Parathyroid adenoma (tissue), 2 donors: ENCODE data around the gene DNAI1.

ENCODE experiments used
- H2AFZ ChIP-seq: fragments of 300-600 bp; sonication (generic); one replicate; pipeline ENCODE4 v1.7.0; 2017; ENCODE audit warnings: antibody characterized with exemption, mild to moderate bottlenecking
- H3K27ac ChIP-seq: fragments of 300-600 bp; sonication (generic); one replicate; pipeline ENCODE4 v1.7.0; 2017
- H3K27me3 ChIP-seq: fragments of 300-600 bp; sonication (generic); one replicate; pipeline ENCODE4 v1.7.0; 2017; ENCODE audit warnings: low read length; ENCODE audit not compliant: control insufficient read depth, insufficient read depth
- H3K36me3 ChIP-seq: fragments of 300-600 bp; sonication (generic); one replicate; pipeline ENCODE4 v1.7.0; 2017; ENCODE audit warnings: low read length; ENCODE audit not compliant: control insufficient read depth, insufficient read depth
- H3K4me1 ChIP-seq: fragments of 300-600 bp; sonication (generic); one replicate; pipeline ENCODE4 v1.7.0; 2017; ENCODE audit warnings: control low read depth
- H3K4me2 ChIP-seq: fragments of 300-600 bp; sonication (generic); one replicate; pipeline ENCODE4 v1.7.0; 2017; ENCODE audit warnings: low read length
- H3K4me3 ChIP-seq: fragments of 300-600 bp; sonication (generic); one replicate; pipeline ENCODE4 v1.7.0; 2017; ENCODE audit warnings: low read depth, low read length
- H3K79me2 ChIP-seq: fragments of 300-600 bp; sonication (generic); one replicate; pipeline ENCODE4 v1.7.0; 2017; ENCODE audit warnings: control low read depth
- H3K9ac ChIP-seq: fragments of 300-600 bp; sonication (generic); one replicate; pipeline ENCODE4 v1.7.0; 2017; ENCODE audit warnings: mild to moderate bottlenecking
- H3K9me3 ChIP-seq: fragments of 300-600 bp; sonication (generic); one replicate; pipeline ENCODE4 v1.7.0; 2017; ENCODE audit warnings: low read length; ENCODE audit not compliant: control insufficient read depth
- CTCF ChIP-seq: fragments of 300-600 bp; sonication (generic); IDR thresholded peaks from one replicate; pipeline ENCODE4 v1.7.0; 2017; ENCODE audit warnings: antibody characterized with exemption, mild to moderate bottlenecking
- donor health status: primary hyperparathyroidism.

DNAI1 gene

GRCh38 chr9:34502891-34503290 lies 44.3 kb downstream of the DNAI1 start:
- no peak for TF ChIP-seq CTCF
- no peak overlapping the region for H3K4me2 ChIP-seq

DNA sequence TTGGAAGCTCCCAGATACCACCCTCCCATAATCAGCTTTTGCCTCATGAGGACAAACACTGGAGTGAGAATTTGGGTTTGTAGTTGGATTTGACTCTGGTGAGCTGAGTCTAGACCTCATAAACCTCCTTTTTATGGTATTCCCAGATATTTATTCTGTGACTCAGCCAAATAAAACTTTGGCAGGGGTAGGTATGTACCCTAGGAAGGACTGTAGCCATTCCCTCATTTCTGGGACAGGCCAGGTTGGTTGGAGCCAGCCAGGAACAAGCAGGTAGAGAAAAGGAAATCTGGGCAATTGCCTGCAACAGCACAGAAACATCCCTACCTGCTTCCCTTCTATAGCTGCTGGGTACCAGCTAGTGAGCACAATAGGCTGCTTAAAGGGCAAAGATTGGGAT lies 44.8 kb downstream of the DNAI1 start:
- H2AFZ ChIP-seq: no peak overlapping the region
- H3K4me1 ChIP-seq: no peaks in the 10 kb centered on the region
- H3K4me2 ChIP-seq: no peak overlapping the region
- no peaks in the 10 kb centered on the region for H3K27me3 ChIP-seq
- H3K9ac ChIP-seq: no peak overlapping the region
- H3K79me2 ChIP-seq: no peaks in the 10 kb centered on the region
- H3K9me3 ChIP-seq: no peaks in the 10 kb centered on the region
- H3K36me3 ChIP-seq: no peaks in the 10 kb centered on the region
- TF ChIP-seq CTCF: no peak
- H3K27ac ChIP-seq: no peak overlapping the region
- no peak overlapping the region for H3K4me3 ChIP-seq

More at GRCh38 chr9:34502891-34503290, 44.3 kb downstream of the DNAI1 start:
- no peaks in the 10 kb centered on the region for H3K36me3 ChIP-seq
- no peaks in the 10 kb centered on the region for H3K9me3 ChIP-seq
- no peak overlapping the region for H3K4me3 ChIP-seq
- H3K27me3 ChIP-seq: no peaks in the 10 kb centered on the region
- H3K9ac ChIP-seq: no peak overlapping the region
- no peaks in the 10 kb centered on the region for H3K79me2 ChIP-seq
- no peak overlapping the region for H3K27ac ChIP-seq
- H2AFZ ChIP-seq: no peak overlapping the region
- H3K4me1 ChIP-seq: no peaks in the 10 kb centered on the region

- TF ChIP-seq CTCF: no peak
These were observed 46.9 kb downstream of the DNAI1 start for GRCh38 chr9:34505370-34506120.

GRCh38 chr9:34506623-34507022 lies 48.0 kb downstream of the DNAI1 start:
- no peaks in the 10 kb centered on the region for H3K9me3 ChIP-seq
- H2AFZ ChIP-seq: no peak overlapping the region
- no peaks in the 10 kb centered on the region for H3K4me1 ChIP-seq
- no peak overlapping the region for H3K4me3 ChIP-seq
- H3K27me3 ChIP-seq: no peaks in the 10 kb centered on the region
- no peaks in the 10 kb centered on the region for H3K36me3 ChIP-seq
- no peak overlapping the region for H3K4me2 ChIP-seq
- no peaks in the 10 kb centered on the region for H3K79me2 ChIP-seq
- H3K9ac ChIP-seq: no peak overlapping the region
- no peak for TF ChIP-seq CTCF
- H3K27ac ChIP-seq: no peak overlapping the region

More at GRCh38 chr9:34505370-34506120, 46.9 kb downstream of the DNAI1 start:
- Histone ChIP-seq H2AFZ (no peak overlapping the region), H3K27ac (no peak overlapping the region), H3K4me2 (no peak overlapping the region), H3K9ac (no peak overlapping the region), H3K4me1 (no peaks in the 10 kb centered on the region), H3K27me3 (no peaks in the 10 kb centered on the region), H3K36me3 (no peaks in the 10 kb centered on the region), H3K9me3 (no peaks in the 10 kb centered on the region), H3K79me2 (no peaks in the 10 kb centered on the region), H3K4me3 (no peak overlapping the region)

- Histone ChIP-seq H3K27me3 (no peaks in the 10 kb centered on the region), H3K4me2 (no peak overlapping the region), H3K79me2 (no peaks in the 10 kb centered on the region), H2AFZ (no peak overlapping the region), H3K4me3 (no peak overlapping the region), H3K4me1 (no peaks in the 10 kb centered on the region), H3K27ac (no peak overlapping the region), H3K36me3 (no peaks in the 10 kb centered on the region), H3K9ac (no peak overlapping the region), H3K9me3 (no peaks in the 10 kb centered on the region)
- TF ChIP-seq CTCF: no peak
These were observed 49.0 kb downstream of the DNAI1 start for GRCh38 chr9:34507556-34507955.
